NCI-H524 (cell line): ENCODE data around the gene PAPOLB.

ENCODE experiments used
- DNase-seq, 2 experiments: peaks; one replicate each; lab custom pipeline; 2025; lab: John Stamatoyannopoulos, UW

PAPOLB gene

DNA sequence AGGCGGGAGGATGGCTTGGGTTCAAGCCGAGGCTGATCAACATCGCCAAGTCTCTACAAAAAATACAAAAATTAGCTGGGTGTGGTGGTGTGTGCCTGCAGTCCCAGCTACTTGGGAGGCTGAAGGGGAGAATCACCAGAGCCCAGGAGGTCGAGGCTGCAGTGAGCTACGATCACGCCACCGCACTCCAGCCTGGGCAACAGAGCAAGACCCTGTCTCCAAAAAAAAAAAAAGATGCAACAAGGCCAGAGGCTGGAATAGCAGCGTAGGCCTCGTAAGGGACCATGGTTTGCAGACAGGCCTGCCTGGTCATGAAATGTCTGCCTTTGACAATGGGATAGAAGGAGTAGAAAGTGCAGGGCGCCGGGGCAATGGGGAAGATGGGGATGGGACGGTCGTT is 20.0 kb downstream of the PAPOLB start:
- DNase-seq = no peak

DNA sequence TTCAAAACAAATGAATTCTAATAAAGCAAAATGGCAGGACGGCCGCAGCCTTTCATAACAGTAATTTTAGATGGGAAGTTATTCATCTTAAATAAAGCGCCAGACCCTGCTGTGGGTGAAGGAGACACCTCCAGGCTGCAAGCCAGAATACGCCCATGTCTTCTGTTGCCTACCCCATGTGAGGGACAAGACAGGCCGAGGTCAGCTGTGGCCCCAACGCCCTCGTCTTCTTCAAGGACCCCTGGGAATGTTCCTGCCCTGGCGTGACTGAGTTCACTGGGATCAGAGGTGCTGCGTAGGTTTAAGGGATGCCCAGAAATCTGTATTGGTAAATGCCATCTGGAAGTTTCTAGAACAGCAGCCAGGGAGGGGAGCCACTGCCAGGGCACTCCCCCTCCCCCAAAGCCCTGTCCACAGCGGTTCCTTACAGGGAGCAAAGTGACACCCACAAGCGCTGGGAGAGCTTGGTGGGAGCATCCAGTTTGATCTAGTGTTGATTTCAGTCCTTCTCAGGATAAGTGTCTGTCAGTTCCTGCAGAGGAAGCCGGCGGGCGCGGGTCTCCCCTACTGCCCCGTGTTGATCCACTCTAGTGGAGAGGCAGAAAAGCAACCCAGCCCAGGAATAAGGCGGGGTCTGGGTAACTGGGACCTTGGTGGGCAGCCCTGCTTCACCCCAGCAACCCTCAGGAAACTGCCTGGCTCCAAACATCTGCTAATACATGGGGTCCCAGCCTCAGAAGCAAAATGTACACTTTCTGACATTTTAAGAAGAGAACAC is 20.6 kb downstream of the PAPOLB start:
- no peak for DNase-seq

DNA sequence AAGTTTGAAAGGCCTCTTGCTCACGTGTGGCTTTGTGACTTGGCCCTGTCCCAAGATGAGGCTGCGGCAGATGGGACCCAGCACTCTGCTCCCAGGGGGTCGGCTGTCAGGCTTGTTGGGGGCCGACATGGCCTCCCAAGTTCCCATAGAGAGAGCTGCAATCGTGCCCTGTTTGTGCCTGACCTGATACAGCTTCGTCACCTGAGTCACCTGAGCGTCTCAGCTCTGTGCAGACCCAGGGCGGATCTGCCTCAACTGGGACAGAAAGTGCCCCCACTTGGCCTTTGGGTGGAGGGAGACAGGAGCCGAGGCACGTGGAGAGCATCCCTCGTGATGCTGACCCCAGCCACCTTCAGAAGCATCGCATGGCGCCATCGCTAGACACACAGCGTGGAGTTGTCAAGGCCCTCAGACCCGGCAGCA is 21.7 kb downstream of the PAPOLB start:
- peak in 1 of 2 experiments; percentile 54 for DNase-seq

DNA sequence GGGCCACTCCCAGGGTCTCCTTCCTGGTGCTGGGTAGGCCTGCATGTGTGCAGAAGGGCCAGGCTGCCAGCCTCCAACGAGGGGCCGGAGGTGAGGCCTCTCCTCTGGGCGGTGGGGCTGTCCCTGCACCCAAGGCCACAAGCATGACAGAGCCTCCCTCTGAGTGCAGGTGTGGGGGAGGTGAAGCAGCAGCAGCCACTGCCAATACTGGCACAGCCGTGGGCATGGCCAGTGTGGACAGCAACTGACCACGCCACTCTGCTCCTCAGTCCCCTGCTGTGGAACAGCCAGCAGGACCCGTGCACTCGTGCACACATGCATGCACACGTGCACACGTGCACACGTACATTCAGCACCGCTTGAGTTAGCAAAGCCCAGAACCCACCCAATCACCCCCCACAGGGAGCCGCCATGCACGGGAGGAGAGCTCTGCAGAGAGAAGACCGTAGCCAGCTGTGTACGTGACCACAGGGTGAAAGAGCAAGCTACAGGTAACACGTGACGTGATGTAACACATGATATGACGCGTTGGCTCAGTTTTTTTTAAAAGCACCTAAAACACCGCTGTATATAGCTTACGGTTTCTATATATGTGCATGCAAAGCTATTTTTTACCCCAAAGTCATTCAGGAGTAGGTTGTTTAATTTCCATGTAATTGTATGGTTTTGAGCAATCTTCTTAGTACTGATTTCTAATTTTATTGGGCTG is 23.1 kb downstream of the PAPOLB start:
- no peak for DNase-seq

DNA sequence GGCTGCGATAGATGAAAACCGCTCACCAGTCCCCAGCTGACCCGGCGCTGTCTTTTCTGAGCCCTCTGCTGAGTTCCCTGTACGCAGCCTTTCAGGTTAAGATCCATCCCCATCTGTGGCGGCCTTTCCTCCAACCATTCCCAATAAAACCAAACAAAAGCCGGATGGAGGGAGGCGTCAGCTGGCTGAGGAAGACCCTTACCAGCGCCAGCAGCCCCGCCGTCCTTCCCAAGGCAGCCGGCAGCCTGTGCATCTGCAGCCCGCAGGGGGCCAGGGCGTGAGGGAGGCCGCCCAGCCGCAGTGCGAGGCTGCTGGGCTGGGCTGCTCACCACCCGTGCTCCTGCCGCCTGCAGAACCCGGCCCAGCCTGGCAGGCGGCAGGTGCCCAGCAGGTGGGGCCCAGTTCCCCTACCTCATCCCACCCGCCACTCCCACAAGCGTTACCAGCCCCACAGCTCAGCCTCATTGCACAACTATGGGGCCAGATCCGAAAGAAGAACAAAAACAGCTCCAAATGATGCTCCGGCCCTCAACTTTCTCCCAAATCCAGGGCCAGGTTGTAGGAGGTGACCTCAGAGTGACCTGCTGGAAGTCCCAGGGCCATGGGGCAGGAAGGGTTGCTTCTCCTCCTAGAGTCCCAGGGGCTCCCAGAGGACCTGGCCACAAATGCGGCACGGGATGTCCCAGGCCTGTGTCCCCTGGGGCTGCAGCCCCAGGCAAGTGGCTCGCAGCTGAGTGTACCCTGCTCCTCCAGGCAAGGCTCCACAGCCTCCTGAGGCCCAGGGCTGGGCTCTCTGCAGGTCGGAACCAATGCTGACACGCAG is 23.8 kb downstream of the PAPOLB start:
- peak in 1 of 2 experiments; percentile 41 for DNase-seq

DNA sequence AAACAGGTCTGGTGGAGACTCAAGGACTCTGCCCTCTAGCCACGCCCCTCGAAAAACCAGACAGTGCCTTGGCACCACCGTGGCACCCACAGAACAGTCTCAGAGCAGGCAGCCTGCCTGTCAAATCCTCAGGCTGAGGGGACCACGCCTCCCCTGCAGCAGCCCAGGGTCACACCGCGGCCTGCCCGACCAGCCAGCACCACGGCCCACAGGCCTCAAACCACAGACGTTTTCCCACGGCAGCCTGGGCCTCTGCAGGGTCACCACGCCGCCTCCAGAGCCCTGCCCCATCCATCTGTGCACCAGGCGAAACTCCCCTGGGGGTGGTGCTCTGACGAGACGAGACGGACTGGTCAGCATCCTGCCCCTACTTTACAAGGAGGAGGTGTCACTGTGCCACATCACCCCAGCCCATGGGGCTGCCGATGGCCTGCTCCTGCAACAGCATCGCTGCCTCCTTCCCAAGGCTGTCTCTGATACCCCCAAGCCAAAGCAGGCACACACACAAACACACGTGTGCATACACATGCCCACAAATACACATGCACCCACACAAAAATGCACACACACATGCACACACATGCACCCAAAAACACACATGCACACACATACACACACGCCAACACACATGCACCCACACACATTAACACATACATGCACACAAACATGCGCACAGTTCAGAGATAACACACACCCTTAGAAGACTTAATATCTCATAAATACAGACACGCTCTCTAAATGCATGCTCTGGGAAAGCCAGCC is 24.6 kb downstream of the PAPOLB start:
- no peak for DNase-seq

DNA sequence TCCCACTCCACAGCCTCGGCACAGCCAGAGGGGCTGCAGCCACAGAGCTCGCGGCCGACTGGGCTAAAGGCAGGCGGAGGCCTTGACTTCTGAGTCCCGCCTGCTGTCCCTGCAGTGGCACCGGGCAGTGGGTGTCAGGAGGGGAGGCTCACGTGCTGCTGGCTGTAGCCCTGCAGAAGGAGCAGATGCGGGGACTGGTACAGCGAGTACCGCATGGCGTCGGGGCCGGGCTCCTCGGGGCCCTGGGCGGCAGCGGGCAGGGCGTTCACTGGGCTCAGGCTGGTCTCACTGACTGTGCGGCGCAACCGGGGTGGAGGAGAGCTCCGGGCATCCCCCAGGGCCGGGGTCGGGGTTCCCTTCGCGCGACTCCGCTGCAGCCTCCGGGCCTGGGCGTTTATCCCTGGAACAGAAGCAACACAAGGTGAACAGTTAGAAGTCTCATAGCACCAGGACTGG is 25.6 kb downstream of the PAPOLB start:
- no peak for DNase-seq

DNA sequence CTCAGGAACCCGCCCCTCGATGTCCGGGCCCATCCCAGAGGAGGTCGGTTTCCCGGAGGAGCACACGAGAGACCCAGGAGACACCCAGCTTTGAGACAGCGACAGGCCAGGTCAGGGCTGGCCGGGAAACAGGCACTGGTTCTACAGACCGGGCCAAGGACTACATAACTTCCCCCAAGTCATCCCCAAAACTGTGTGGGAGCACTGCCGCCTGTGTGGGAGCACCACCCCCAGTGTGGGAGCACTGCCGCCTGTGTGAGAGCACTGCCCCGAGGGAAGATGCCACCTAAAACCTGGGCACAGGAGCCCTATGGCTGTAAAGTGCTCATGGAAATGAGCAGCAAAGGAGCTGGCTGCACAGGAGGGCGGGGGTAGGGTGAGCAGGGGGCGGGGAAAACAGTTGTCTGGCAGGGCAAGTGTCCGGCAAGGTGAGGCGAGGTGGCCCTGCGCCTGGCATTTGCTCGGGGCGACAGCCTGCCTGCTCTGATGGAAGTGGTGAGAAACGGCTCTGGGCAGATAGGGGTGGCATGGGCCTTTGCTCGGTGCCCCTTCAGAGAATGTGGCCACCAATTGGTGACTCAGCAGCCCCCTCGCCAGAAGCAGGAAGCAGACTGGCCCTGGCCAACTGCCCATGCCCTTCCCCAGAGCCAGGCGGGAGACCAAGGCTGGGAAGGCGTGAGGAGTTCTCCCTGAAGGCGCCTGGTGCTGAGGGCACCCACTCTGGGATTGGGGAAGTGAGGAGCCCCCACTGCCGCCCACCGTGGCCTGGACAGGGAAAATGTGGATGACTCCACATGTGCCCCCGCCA is 26.2 kb downstream of the PAPOLB start:
- no peak for DNase-seq

DNA sequence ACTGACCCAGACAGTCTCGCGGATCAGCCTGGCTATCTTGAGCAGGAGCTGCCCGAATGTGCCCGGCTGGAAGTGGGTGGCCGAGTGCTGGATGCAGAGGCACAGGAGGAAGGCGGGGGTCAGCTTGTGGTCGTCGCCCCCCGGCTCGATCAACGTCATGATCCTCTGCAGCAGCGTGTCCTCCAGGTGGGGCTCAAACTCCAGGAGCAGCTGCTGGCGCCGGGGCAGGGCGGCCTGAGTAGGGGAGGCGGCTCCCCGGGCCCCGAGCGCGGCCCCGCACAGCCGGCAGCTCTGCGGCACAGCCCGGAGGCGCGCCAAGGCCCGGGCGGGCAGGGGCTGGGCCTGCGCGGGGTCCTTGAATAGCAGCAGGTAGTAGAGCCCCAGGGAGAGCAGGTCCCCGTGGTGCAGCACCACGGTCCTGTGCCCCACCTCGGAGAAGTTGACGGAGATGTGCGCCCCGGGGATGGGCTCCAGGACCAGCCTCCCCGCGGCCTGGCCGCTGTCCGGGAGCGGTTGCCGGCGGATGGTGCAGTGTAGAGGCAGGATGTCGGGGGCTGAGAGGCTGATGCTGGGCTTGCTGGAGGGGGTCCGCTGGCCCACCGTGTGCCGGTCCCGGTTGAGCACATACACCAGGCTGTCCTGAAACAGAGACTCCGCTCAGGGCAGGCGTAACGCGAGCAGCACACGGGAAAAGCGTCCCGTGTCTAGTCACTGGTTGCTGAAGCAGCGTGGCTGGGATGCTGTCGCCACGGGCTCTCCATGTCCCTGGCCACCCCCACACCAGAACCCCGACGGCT is 27.0 kb downstream of the PAPOLB start:
- no peak for DNase-seq

DNA sequence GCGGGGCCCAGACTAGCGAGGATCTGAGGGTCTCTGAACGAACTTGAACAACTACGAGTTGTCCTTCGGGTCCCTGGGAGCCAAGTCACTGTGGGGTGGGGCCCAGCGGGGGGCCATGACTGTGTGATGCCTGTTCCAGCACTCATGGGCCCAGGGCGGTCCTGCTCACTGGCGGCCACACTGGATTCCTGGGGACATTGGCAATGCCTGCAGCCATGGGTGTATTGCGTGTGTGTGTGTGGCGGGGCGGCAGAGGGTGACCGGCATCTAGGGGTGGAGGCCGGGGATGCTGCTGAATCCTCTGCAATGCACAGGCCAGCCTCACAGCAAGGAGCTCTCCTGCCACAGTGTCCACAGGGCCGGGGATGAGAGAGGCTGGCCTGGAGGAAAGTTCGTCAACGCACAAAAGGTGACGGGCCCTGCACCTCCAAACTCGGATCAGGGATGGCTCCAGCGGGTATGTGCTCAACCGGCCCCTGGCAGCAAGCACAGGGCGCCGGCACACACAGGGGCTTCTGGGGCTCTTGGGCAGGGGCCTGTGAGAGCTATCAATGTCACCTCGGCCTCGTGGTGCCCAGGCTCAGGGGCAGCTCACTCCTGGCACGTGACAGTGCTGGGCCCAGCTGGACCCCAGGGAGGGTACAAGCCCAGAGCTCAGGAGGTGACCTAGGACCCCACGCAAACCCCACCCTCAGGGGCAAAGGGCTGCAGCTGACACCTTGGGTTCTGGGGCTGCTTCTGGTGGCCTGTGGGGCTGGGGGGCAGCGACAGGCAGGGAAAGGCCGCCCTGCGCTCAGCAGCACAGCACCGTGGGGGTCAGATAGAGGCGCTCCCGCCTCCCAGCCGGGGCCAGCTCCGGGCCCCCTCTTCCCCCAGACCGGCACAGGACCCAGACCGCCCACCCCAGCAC is 27.9 kb downstream of the PAPOLB start:
- DNase-seq = no peak

DNA sequence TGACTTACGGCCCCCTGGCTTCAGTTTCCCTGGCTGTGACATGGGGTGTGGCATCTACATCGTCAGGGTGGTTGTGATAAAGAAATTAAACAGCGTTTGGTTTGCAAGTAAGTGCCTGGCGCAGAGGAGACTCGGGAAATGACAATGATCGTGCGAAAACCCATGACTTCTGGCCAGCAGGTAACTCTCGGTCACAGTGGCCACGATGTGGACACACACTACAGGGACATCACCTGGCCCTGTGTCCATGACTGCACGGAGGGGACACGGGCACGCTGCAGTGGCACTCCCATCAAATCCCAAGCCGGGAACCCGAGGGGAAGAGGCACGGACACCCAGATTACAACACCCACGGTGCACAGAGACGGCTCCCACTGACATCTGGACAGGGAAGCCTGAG is 28.7 kb downstream of the PAPOLB start:
- no peak for DNase-seq

DNA sequence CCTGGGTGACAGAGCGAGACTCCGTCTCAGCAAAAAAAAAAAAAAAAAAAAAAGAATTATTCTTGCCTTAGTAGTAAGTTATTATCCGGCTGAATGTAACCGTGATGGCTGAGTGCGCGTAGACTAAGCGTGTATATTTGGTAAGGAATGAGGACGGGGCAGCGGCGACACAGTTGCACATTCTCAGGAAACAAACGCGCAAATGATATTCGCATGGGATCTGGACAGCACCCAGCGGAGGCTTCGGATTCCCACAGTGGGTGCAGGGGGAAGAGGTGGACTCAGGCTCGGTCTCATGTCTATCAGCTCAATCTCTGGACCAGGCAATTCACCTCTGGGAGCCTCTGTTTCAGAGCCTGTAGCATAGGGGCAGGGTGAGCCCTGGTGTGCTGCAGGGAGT is 29.1 kb downstream of the PAPOLB start:
- no peak for DNase-seq

DNA sequence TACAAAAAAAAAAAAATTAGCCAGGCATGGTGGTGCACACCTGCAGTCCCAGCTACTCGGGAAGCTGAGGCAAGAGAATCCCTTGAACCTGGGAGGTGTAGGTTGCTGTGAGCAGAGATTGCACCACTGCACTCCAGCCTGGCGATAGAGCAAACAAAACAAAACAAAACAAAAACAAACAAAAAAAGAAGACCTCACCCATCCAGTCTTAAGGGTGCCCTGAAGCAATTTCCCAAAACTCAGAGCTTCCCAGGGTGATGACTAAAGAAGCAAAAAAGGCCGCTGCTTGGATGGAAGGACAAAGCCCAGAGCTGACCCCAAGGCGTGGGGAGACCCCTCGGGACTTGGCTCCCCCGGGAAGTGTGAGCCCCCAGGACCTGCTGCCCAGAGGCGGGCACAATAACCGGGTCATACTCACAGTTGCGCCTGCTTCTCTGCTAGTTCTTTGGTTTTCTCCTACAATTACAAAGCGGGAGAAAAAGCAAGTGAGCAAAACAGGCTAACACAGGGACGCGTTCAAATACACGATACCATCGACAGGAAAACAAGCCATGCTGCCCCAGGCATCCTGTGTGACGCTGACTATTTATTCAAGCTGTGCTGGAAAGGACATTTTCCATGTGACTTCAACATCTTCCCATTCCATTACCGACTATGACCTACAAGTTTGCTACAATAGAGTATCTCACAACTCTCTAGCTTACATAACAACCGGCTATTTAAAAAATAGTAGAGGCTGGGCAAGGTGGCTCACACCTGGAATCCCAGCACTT is 29.9 kb downstream of the PAPOLB start:
- DNase-seq = no peak

DNA sequence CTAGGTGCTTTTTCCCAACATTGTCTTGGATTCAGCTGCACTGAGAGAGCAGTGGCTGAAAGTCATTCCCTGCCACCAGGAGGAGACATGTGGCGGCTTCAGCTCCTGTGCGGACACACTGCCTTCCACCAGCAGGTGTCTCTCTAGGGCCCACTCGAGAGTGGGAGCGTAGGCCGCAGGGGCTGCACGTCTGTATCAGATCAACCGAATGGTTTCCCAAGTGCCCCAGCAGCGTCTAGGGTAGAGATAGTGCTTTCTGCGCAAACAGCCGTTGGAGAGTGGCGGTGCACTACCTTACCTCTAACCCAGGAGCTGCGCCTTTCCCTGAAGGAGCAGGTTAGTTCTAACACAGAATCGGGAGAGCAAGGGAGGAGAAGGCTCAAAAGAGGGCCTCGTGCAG is 31.7 kb downstream of the PAPOLB start:
- peak; percentile 29 to 83 for DNase-seq

DNA sequence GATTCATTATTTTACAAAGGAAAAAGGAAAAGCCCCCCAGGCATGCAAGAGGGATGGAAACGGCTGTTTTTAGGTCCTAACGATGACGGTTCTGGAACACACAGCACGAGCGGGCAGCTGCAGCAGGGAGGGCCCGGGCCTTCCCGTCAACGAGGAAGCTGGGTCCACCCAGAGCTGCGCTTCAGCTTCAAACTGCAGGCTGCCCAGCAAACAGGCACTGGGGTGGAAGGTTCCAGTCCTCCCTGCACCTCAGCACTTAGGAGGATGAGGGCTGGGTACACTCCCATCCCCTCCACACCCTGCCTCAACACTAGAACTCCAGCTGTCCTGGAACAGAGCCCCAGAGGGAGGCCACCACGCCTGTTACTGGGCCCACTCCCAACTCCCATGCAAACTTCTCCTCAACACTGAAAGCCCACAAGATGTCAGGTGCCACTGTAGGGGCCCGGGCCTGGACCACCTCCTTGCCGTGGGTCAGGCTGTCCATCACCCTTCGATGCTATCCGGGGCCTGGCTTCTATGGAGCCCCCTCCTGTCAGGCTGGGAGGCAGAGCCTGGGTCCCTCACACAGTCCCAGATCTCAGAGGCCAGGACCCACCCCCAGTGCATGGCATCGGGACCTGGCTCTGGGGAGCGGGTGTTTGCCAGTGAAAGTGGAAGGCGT is 33.0 kb downstream of the PAPOLB start:
- DNase-seq = no peak

DNA sequence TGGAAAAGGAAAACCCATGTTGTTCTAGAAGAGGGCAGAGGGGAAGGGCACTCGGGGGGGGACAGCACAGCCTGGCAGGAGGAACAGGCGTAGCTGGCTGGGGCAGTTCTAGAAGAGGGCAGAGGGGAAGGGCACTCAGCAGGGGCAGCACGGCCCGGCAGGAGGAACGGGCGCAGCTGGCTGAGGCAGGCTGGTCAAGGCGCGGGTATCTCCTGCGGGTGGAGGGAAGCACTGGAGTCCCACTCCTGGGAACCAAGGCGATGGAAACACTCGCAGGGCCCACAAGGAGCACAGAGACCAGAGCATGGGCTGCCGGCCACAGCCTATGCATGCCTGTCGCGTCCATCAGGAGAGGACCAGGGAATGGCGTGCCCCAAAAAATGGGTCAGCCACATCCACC is 36.7 kb downstream of the PAPOLB start:
- DNase-seq = no peak

DNA sequence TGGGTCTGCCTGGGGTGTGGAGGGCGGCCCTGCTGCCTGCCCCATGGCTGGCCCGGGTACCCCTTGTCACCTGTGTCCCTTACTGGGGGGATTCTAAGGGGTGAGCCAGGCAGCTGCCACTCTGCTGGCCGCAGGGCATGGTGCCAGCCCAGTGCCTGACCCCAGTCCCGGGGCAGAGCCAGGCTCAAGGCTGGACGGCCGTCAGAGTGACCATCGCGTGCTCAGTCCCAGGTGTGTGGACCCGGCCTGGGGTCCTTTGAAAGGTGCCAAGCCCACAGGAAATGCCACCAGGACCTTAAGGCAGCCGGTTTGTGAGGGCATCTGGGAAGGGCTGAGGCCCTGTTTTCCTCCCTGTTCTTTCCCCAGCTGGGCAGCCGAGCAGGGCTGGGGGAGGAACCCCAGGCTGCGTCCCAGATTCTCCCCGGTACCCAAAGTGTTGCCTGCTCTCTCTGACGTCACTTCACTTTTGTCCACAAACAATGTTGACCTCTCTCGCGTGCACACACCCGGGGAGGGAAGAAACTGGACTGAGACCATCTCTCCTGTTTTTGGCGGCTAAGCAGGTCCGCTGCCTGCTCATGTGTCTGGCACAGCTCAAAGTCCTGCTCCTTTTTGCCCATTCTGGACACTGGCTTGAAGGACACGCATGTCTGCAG is 37.6 kb downstream of the PAPOLB start:
- DNase-seq = no peak
